HCT116 (cell line): Measurements from ENCODE around the gene PTX4. TPM values are rescaled to one million over a fixed set of nuclear protein-coding genes. Genes with fewer than 3 reads are reported as not detected.

Experiments
- ATAC-seq: fragments of 200-7000 bp; cut with Tn5 transposase; 2 replicates; pipeline ENCODE4 v1.9.1; 2020; ENCODE audit warnings: mild to moderate bottlenecking, moderate library complexity
- BruUV-seq: library from RNA; stranded (reverse); fragments of 400-500 nt; replicated peaks from 2 replicates; lab custom pipeline; 2021; lab: Mats Ljungman, UMichigan
- CTCF ChIA-PET: fragments of 300-600 bp; sonication (Branson Sonifier 250); formaldehyde crosslinking; loops from one replicate; lab custom pipeline; 2021; ENCODE audit warnings: antibody characterized with exemption; lab: Charles Lee
- POLR2A ChIA-PET: fragments of 300-600, 350-600 bp; sonication (Branson Sonifier 250); formaldehyde crosslinking; loops from one replicate; lab custom pipeline; 2021; ENCODE audit warnings: antibody characterized with exemption; lab: Charles Lee
- RAD21 ChIA-PET, 2 experiments: fragments of 300-600 bp; sonication (Branson Sonifier 250); formaldehyde crosslinking; loops; one replicate each; lab custom pipeline; 2023; ENCODE audit warnings: low total read pairs in 2 of 2; ENCODE audit not compliant: uncharacterized antibody in 2 of 2, unreplicated experiment in 2 of 2, low non-redundant PET in 1 of 2; lab: Charles Lee
- DNase-seq: peaks from one replicate; pipeline ENCODE4 v3.0.0-alpha.2; 2010; ENCODE audit warnings: low read depth, low spot score
- H2AFZ ChIP-seq: fragments of 200-600 bp; shearing (Covaris generic), sonication (generic); 2 replicates; pipeline ENCODE4 v1.6.1; 2017; ENCODE audit warnings: low read depth, mixed run types, mixed read lengths, antibody characterized with exemption, low read length; ENCODE audit not compliant: poor library complexity, severe bottlenecking
- H3K27ac ChIP-seq: 2 replicates; pipeline ENCODE4 v1.5.1; 2012; ENCODE audit warnings: low read depth, low read length
- H3K27me3 ChIP-seq: fragments of 200-600 bp; sonication (generic); 2 replicates; pipeline ENCODE4 v1.6.1; 2016; ENCODE audit warnings: mixed run types, low read length, mixed read lengths; ENCODE audit not compliant: insufficient read depth
- H3K36me3 ChIP-seq, 2 experiments: fragments of 200-500 bp in 1 of 2; fragments of 200-600 bp in 1 of 2; sonication (Bioruptor generic) in 1 of 2; sonication (generic) in 1 of 2; 2 replicates each; pipeline versions ENCODE4 v1.5.1 to v1.6.1; 2014 to 2016; ENCODE audit warnings: low read length in 2 of 2, inconsistent platforms in 1 of 2, mixed read lengths in 1 of 2, mixed run types in 1 of 2; ENCODE audit not compliant: insufficient read depth in 2 of 2, control insufficient read depth in 1 of 2
- H3K4me1 ChIP-seq, 2 experiments: fragments of 200-600 bp in 1 of 2; sonication (generic) in 1 of 2; 2 replicates each; pipeline versions ENCODE4 v1.5.1 to v1.6.1; 2012 to 2017; ENCODE audit warnings: low read length in 2 of 2, inconsistent platforms in 1 of 2, mild to moderate bottlenecking in 1 of 2, mixed read lengths in 1 of 2, mixed run types in 1 of 2, moderate library complexity in 1 of 2; ENCODE audit not compliant: insufficient read depth in 2 of 2, control insufficient read depth in 1 of 2
- H3K4me2 ChIP-seq: fragments of 200-600 bp; sonication (generic); 2 replicates; pipeline ENCODE4 v1.6.1; 2017; ENCODE audit warnings: mixed run types, low read length, mixed read lengths
- H3K4me3 ChIP-seq, 2 experiments: fragments of 200-600 bp in 1 of 2; sonication (generic) in 1 of 2; replicated peaks in 1 of 2; 2 replicates each; pipeline ENCODE4 v1.5.1; 2011 to 2016; ENCODE audit warnings: low read length in 2 of 2, control low read depth in 1 of 2, low read depth in 1 of 2, mild to moderate bottlenecking in 1 of 2, mixed read lengths in 1 of 2, mixed run types in 1 of 2
- H3K79me2 ChIP-seq: fragments of 200-600 bp; sonication (generic); 2 replicates; pipeline ENCODE4 v1.6.1; 2017; ENCODE audit warnings: mild to moderate bottlenecking, mixed run types, low read length, moderate library complexity, mixed read lengths; ENCODE audit not compliant: insufficient read depth
- H3K9ac ChIP-seq: fragments of 200-600 bp; sonication (generic); 2 replicates; pipeline ENCODE4 v1.6.1; 2016; ENCODE audit warnings: low read length, mixed read lengths
- H3K9me2 ChIP-seq: fragments of 200-600 bp; sonication (generic), shearing (Covaris generic); 2 replicates; pipeline ENCODE4 v1.6.1; 2017; ENCODE audit warnings: mixed run types, mild to moderate bottlenecking, moderate library complexity; ENCODE audit not compliant: insufficient read depth
- H3K9me3 ChIP-seq, 2 experiments: fragments of 200-500 bp in 1 of 2; fragments of 200-600 bp in 1 of 2; sonication (Bioruptor generic) in 1 of 2; sonication (generic) in 1 of 2; 2 replicates each; pipeline ENCODE4 v1.6.1; 2014 to 2017; ENCODE audit warnings: low read length in 2 of 2, mixed read lengths in 2 of 2, inconsistent platforms in 1 of 2, low read depth in 1 of 2, mild to moderate bottlenecking in 1 of 2, mixed run types in 1 of 2, moderate library complexity in 1 of 2; ENCODE audit not compliant: control insufficient read depth in 1 of 2, insufficient read depth in 1 of 2
- H4K20me1 ChIP-seq: fragments of 200-600 bp; sonication (generic), shearing (Covaris generic); 2 replicates; pipeline ENCODE4 v1.6.1; 2017; ENCODE audit warnings: mixed run types, mild to moderate bottlenecking, moderate library complexity; ENCODE audit not compliant: insufficient read depth
- CBX3 ChIP-seq: IDR thresholded peaks from 2 replicates; pipeline ENCODE4 v1.6.1; 2012; ENCODE audit warnings: low read depth
- CEBPB ChIP-seq: IDR thresholded peaks from 2 replicates; pipeline ENCODE4 v1.6.1; 2012; ENCODE audit warnings: low read depth
- CTCF ChIP-seq, 3 experiments: fragments of 200-600 bp in 1 of 3; sonication (generic) in 1 of 3; IDR thresholded peaks in 2 of 3; conservative IDR thresholded peaks in 1 of 3; 2 replicates each; pipeline ENCODE4 v1.5.1; 2012 to 2017; ENCODE audit warnings: low read depth in 2 of 3, low read length in 2 of 3, antibody characterized with exemption in 1 of 3, borderline replicate concordance in 1 of 3, control low read depth in 1 of 3, mild to moderate bottlenecking in 1 of 3, mixed read lengths in 1 of 3, mixed run types in 1 of 3, moderate library complexity in 1 of 3; ENCODE audit not compliant: insufficient read depth in 1 of 3
- ELF1 ChIP-seq: IDR thresholded peaks from 2 replicates; pipeline ENCODE4 v1.6.1; 2012; ENCODE audit warnings: low read depth, borderline replicate concordance
- FOSL1 ChIP-seq: IDR thresholded peaks from 2 replicates; pipeline ENCODE4 v1.6.1; 2012; ENCODE audit warnings: low read depth
- JUND ChIP-seq: IDR thresholded peaks from 2 replicates; pipeline ENCODE4 v1.6.1; 2012
- RAD21 ChIP-seq: IDR thresholded peaks from 2 replicates; pipeline ENCODE4 v1.6.1; 2012; ENCODE audit warnings: low read depth, mild to moderate bottlenecking
- REST ChIP-seq: IDR thresholded peaks from 2 replicates; pipeline ENCODE4 v1.6.1; 2012; ENCODE audit warnings: low read depth
- SP1 ChIP-seq: IDR thresholded peaks from 2 replicates; pipeline ENCODE4 v1.6.1; 2012; ENCODE audit warnings: low read depth
- SRF ChIP-seq: IDR thresholded peaks from 2 replicates; pipeline ENCODE4 v1.6.1; 2012; ENCODE audit warnings: low read depth
- ZFX ChIP-seq: fragments of 450-650 bp; IDR thresholded peaks from 2 replicates; pipeline ENCODE4 v1.6.1; 2017
- ZNF274 ChIP-seq: fragments of 200-500 bp; sonication (Bioruptor generic); IDR thresholded peaks from 2 replicates; pipeline ENCODE4 v1.6.1; 2014; ENCODE audit warnings: mild to moderate bottlenecking, low read depth, low read length, inconsistent platforms
- intact Hi-C: fragments of 100-400 bp; cut with micrococcal nuclease; formaldehyde crosslinking; loops from 2 replicates; pipeline ENCODE4 v1.10.0; 2022
- total RNA-seq: library from RNA; stranded (reverse); gene quantifications from one replicate; pipeline ENCODE4 v1.2.1, GENCODE V29; 2021; ENCODE audit not compliant: unreplicated experiment
- TF ChIP-seq, protein P1 (sequence below): IDR thresholded peaks from 2 replicates; pipeline ENCODE4 v1.6.1; 2012
- TF ChIP-seq, protein P2 (sequence below): IDR thresholded peaks from 2 replicates; pipeline ENCODE4 v1.6.1; 2012

Gene PTX4
- total RNA-seq, 1 experiment from 2014 or later, result not detected

- intact Hi-C loops, result no loop called here
These were observed 35.6 kb upstream of the PTX4 start for GRCh38 chr16:1524366-1524765.

More at GRCh38 chr16:1524366-1524765, 35.6 kb upstream of the PTX4 start:
- ChIA-PET RAD21 (no interaction called here), CTCF (no interaction called here), POLR2A (no interaction called here)
- no peak overlapping the region for H2AFZ ChIP-seq
- no peaks in the 10 kb centered on the region for H4K20me1 ChIP-seq
- no TSS peak for BruUV-seq
- H3K79me2 ChIP-seq, result no peaks in the 10 kb centered on the region
- no peaks in the 10 kb centered on the region for H3K4me1 ChIP-seq
- H3K27me3 ChIP-seq, result no peaks in the 10 kb centered on the region
- no peak overlapping the region for H3K9ac ChIP-seq
- no peaks in the 10 kb centered on the region for H3K9me3 ChIP-seq
- H3K4me3 ChIP-seq, result no peak overlapping the region
- no peak overlapping the region for H3K27ac ChIP-seq
- no peaks in the 10 kb centered on the region for H3K9me2 ChIP-seq
- DNase-seq (no peak), ATAC-seq (no peak)
- H3K4me2 ChIP-seq, result no peak overlapping the region
- H3K36me3 ChIP-seq, result no peaks in the 10 kb centered on the region
- TF ChIP-seq FOSL1, result no peak
- TF ChIP-seq SRF, result no peak
- TF ChIP-seq, protein P1, sequence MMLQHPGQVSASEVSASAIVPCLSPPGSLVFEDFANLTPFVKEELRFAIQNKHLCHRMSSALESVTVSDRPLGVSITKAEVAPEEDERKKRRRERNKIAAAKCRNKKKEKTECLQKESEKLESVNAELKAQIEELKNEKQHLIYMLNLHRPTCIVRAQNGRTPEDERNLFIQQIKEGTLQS, result no peak
- no peak for TF ChIP-seq CEBPB
- no peak for TF ChIP-seq CBX3
- no peak for TF ChIP-seq ZFX
- no peak for TF ChIP-seq JUND
- TF ChIP-seq ZNF274, result no peak
- TF ChIP-seq ELF1, result no peak
- no peak for TF ChIP-seq SP1
- no peak for TF ChIP-seq RAD21
- TF ChIP-seq CTCF (IDR thresholded peaks at IDR 0.05 in 2 of 3, conservative IDR thresholded peaks at IDR 0.05 in 1 of 3; ENCODE audit: borderline replicate concordance in 1 of 3, insufficient read depth in 1 of 3, low read depth in 2 of 3, low read length in 2 of 3), result no peak
- no peak for TF ChIP-seq REST
- TF ChIP-seq, protein P2, sequence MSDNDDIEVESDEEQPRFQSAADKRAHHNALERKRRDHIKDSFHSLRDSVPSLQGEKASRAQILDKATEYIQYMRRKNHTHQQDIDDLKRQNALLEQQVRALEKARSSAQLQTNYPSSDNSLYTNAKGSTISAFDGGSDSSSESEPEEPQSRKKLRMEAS, result no peak
